K562 (cell line): ENCODE data around the gene PAEP. TPM values are rescaled to one million over a fixed set of nuclear protein-coding genes. Genes with fewer than 3 reads are reported as not detected.

ENCODE experiments used
- ATAC-seq: fragments of 200-7000 bp; cut with Tn5 transposase; 3 replicates; pipeline ENCODE4 v1.9.1; 2020; ENCODE audit warnings: moderate library complexity
- BruUV-seq: library from RNA; stranded (reverse); fragments of 400-500 nt; replicated peaks from 2 replicates; lab custom pipeline; 2021; lab: Mats Ljungman, UMichigan
- CTCF ChIA-PET: fragments of 300-600 bp; formaldehyde crosslinking; extraction: SDS; loops from one replicate; lab custom pipeline; 2021; ENCODE audit warnings: low intra/inter-chr PET ratio; lab: Yijun Ruan, JAX
- POLR2A ChIA-PET: fragments of 300-600, 350-650 bp; sonication (Branson Sonifier 250); formaldehyde crosslinking; extraction: SDS; loops from one replicate; lab custom pipeline; 2021; ENCODE audit warnings: antibody characterized with exemption, inconsistent platforms; lab: Yijun Ruan, JAX
- DNase-seq, 4 experiments: peaks; one replicate each; pipeline versions ENCODE4 v3.0.0 to v3.0.0-alpha.2; 2011 to 2018; ENCODE audit warnings: low spot score in 3 of 4, mixed read lengths in 3 of 4; ENCODE audit errors: extremely low read depth in 1 of 4
- FAIRE-seq: peaks from 2 replicates; lab custom pipeline; 2011; peaks lifted over from hg19 to GRCh38; lab: Jason Lieb, UNC
- H2AFZ ChIP-seq: 2 replicates; pipeline ENCODE4 v1.6.0; 2011; ENCODE audit warnings: low read depth, low read length, control low read depth, inconsistent platforms
- H3K27ac ChIP-seq: fragments of 200-600 bp; 3 replicates; pipeline ENCODE4 v1.8.0; 2011; ENCODE audit warnings: low read depth, mild to moderate bottlenecking, control low read depth, inconsistent platforms, low read length, moderate library complexity, mixed read lengths; ENCODE audit errors: extremely low read depth
- H3K27me3 ChIP-seq, 2 experiments: fragments of 300-600 bp in 1 of 2; 2 replicates in 1 of 2; 3 replicates in 1 of 2; pipeline versions ENCODE4 v1.6.0 to v1.8.0; 2011; ENCODE audit warnings: inconsistent platforms in 2 of 2, low read length in 2 of 2, mild to moderate bottlenecking in 1 of 2, mixed read lengths in 1 of 2, moderate library complexity in 1 of 2; ENCODE audit not compliant: control insufficient read depth in 2 of 2, insufficient read depth in 2 of 2
- H3K36me3 ChIP-seq: fragments of 300-600 bp; 3 replicates; pipeline ENCODE4 v1.8.0; 2011; ENCODE audit warnings: mild to moderate bottlenecking, low read length, inconsistent platforms; ENCODE audit not compliant: control insufficient read depth, insufficient read depth
- H3K4me1 ChIP-seq, 2 experiments: fragments of 200-600 bp in 1 of 2; replicated peaks in 1 of 2; 2 replicates in 1 of 2; 3 replicates in 1 of 2; pipeline versions ENCODE4 v1.5.1 to v1.8.0; 2011; ENCODE audit warnings: inconsistent platforms in 2 of 2, low read length in 2 of 2, mild to moderate bottlenecking in 1 of 2, mixed read lengths in 1 of 2, moderate library complexity in 1 of 2; ENCODE audit not compliant: control insufficient read depth in 2 of 2, insufficient read depth in 2 of 2
- H3K4me2 ChIP-seq: 2 replicates; pipeline ENCODE4 v1.6.1; 2011; ENCODE audit warnings: low read length, control low read depth, inconsistent platforms, mixed read lengths; ENCODE audit not compliant: insufficient read depth
- H3K4me3 ChIP-seq: fragments of 200-600 bp; sonication (generic), shearing (Covaris generic); 2 replicates; pipeline ENCODE4 v1.5.1; 2016; ENCODE audit warnings: control low read depth, inconsistent platforms
- H3K79me2 ChIP-seq: fragments of 200-600 bp; 3 replicates; pipeline ENCODE4 v1.8.0; 2011; ENCODE audit warnings: low read length, inconsistent platforms; ENCODE audit not compliant: control insufficient read depth, insufficient read depth
- H3K9ac ChIP-seq, 2 experiments: 2 replicates each; pipeline versions ENCODE4 v1.6.0 to v1.6.1; 2011; ENCODE audit warnings: low read depth in 2 of 2, low read length in 2 of 2, control low read depth in 1 of 2, inconsistent platforms in 1 of 2, mild to moderate bottlenecking in 1 of 2, mixed read lengths in 1 of 2; ENCODE audit not compliant: insufficient read depth in 1 of 2
- H3K9me1 ChIP-seq: one replicate; pipeline ENCODE4 v1.6.0; 2011; ENCODE audit warnings: inconsistent platforms, mild to moderate bottlenecking, low read length, moderate library complexity; ENCODE audit not compliant: control insufficient read depth, insufficient read depth
- H3K9me3 ChIP-seq: replicated peaks from 2 replicates; pipeline ENCODE4 v1.5.1; 2011; ENCODE audit warnings: low read depth, low read length, inconsistent platforms; ENCODE audit not compliant: control insufficient read depth, insufficient read depth
- H4K20me1 ChIP-seq: replicated peaks from 2 replicates; pipeline ENCODE4 v1.6.1; 2011; ENCODE audit warnings: low read length, inconsistent platforms, mixed read lengths; ENCODE audit not compliant: control insufficient read depth, insufficient read depth
- AFF1 ChIP-seq, 2 experiments: fragments of 450-650 bp; IDR thresholded peaks; 2 replicates each; pipeline ENCODE4 v1.6.1; 2018; ENCODE audit warnings: mild to moderate bottlenecking in 2 of 2, low read depth in 1 of 2; ENCODE audit not compliant: partially characterized antibody in 2 of 2
- CHD4 ChIP-seq: fragments of 200-600 bp; sonication (generic); IDR thresholded peaks from 3 replicates; pipeline ENCODE4 v1.6.1; 2012; ENCODE audit warnings: low read depth, mild to moderate bottlenecking, mixed read lengths, low read length, inconsistent platforms; ENCODE audit not compliant: insufficient read depth, insufficient replicate concordance, poor library complexity, severe bottlenecking
- FOXA1 ChIP-seq: fragments of 450-650 bp; IDR thresholded peaks from 2 replicates; pipeline ENCODE4 v1.6.1; 2016; ENCODE audit warnings: mild to moderate bottlenecking, borderline replicate concordance
- HLTF ChIP-seq: fragments of 450-650 bp; IDR thresholded peaks from 2 replicates; pipeline ENCODE4 v1.6.1; 2016
- JUN ChIP-seq, 2 experiments: sonication (generic) in 1 of 2; formaldehyde crosslinking in 1 of 2; IDR thresholded peaks; 2 replicates each; pipeline versions ENCODE4 v1.6.1 to v1.8.0; 2012 to 2022; ENCODE audit warnings: borderline replicate concordance in 2 of 2, mild to moderate bottlenecking in 2 of 2, improper control_type of control experiment in 1 of 2, low read depth in 1 of 2, low read length in 1 of 2, missing genetic modification reagents in 1 of 2
- PCBP1 ChIP-seq: fragments of 200-400 bp; formaldehyde crosslinking; IDR thresholded peaks from 2 replicates; pipeline ENCODE4 v1.6.1; 2018; ENCODE audit warnings: mild to moderate bottlenecking, low read depth, low read length; ENCODE audit not compliant: poor library complexity, severe bottlenecking
- PHTF2 ChIP-seq: fragments of 250-450 bp; sonication (Bioruptor Pico); IDR thresholded peaks from 2 replicates; pipeline ENCODE4 v1.5.0; 2021; ENCODE audit warnings: mild to moderate bottlenecking
- SOX6 ChIP-seq: fragments of 450-650 bp; IDR thresholded peaks from 2 replicates; pipeline ENCODE4 v1.6.1; 2014; ENCODE audit warnings: mild to moderate bottlenecking
- TAF1 ChIP-seq: IDR thresholded peaks from 2 replicates; pipeline ENCODE4 v1.6.1; 2011; ENCODE audit warnings: mild to moderate bottlenecking, low read length, moderate library complexity; ENCODE audit not compliant: insufficient read depth, control insufficient read depth, severe bottlenecking; ENCODE audit errors: extremely low read depth
- TARDBP ChIP-seq: fragments of 450-650 bp; IDR thresholded peaks from 2 replicates; pipeline ENCODE4 v1.6.1; 2016
- TRIM28 ChIP-seq: fragments of 450-650 bp; IDR thresholded peaks from 2 replicates; pipeline ENCODE4 v1.6.1; 2017
- ZNF12 ChIP-seq: sonication (generic); formaldehyde crosslinking; IDR thresholded peaks from 2 replicates; pipeline ENCODE4 v1.4.0; 2020; ENCODE audit warnings: mild to moderate bottlenecking, missing genetic modification reagents
- ZNF134 ChIP-seq: fragments of 250-450 bp; sonication (Bioruptor Pico); conservative IDR thresholded peaks from 2 replicates; pipeline ENCODE4 v1.4.0; 2020
- ZNF253 ChIP-seq: fragments of 250-450 bp; sonication (Bioruptor Pico); conservative IDR thresholded peaks from 2 replicates; pipeline ENCODE4 v1.6.1; 2021; ENCODE audit warnings: mild to moderate bottlenecking
- ZNF830 ChIP-seq: fragments of 250-450 bp; sonication (Bioruptor Pico); IDR thresholded peaks from 2 replicates; pipeline ENCODE4 v1.5.0; 2021; ENCODE audit warnings: mild to moderate bottlenecking
- WGBS: fragments of 100-300 bp; shearing (Covaris generic); methylation state at CpG from one replicate; pipeline ENCODE4 v1.1.6; 2016; ENCODE audit warnings: low coverage, mixed read lengths; ENCODE audit not compliant: insufficient coverage; ENCODE audit errors: missing lambda C conversion rate; 5-methylcytosine and 5-hydroxymethylcytosine counted together
- in situ Hi-C: fragments of 300-500 bp; cut with MboI; formaldehyde crosslinking; loops from 4 replicates; pipeline ENCODE4 v1.15.0; 2018; ENCODE audit warnings: inconsistent platforms, mixed read lengths
- intact Hi-C: fragments of 100-400 bp; cut with micrococcal nuclease; formaldehyde crosslinking; loops from 2 replicates; pipeline ENCODE4 v1.14.2; 2022
- polyA plus RNA-seq, 8 experiments: library from polyadenylated mRNA; depleted of rRNA in 4 of 8; stranded (reverse) in 5 of 8; unstranded in 3 of 8; fragments of >200 nt; fragmentation: Nextera tagmentation in 2 of 8; fragmentation: Illumina TruSeq in 1 of 8; extraction: Ambion mirVana in 2 of 8; extraction: Trizol in 1 of 8; gene quantifications; 2 replicates each; pipeline versions ENCODE4 v1.2.1 to v1.2.3, GENCODE V29; 2011 to 2014; ENCODE audit warnings: inconsistent platforms in 1 of 8, missing spikeins in 1 of 8
- total RNA-seq, 7 experiments: library from RNA; depleted of rRNA in 6 of 7; stranded (reverse); fragments of >200 nt in 6 of 7; fragmentation: Illumina TruSeq in 2 of 7; extraction: Trizol in 2 of 7; gene quantifications; 2 replicates each; pipeline versions ENCODE4 v1.2.1 to v1.2.3, GENCODE V29; 2011 to 2021; ENCODE audit warnings: low replicate concordance in 1 of 7
- TF ChIP-seq, protein P1 (sequence below), 2 experiments: fragments of 450-650 bp in 1 of 2; sonication (generic) in 1 of 2; formaldehyde crosslinking in 1 of 2; IDR thresholded peaks in 1 of 2; conservative IDR thresholded peaks in 1 of 2; 2 replicates each; pipeline versions ENCODE4 v1.6.1 to v1.8.1; 2016 to 2023; ENCODE audit warnings: mild to moderate bottlenecking in 2 of 2, moderate library complexity in 2 of 2, inconsistent platforms in 1 of 2, missing genetic modification reagents in 1 of 2

PAEP gene
- total and polyA plus RNA-seq, 9 of the 15 experiments (the other 6 are each of a cell fraction or from before 2014, with no cell fraction given), result 0.22 to 4.5 (median 0.58) TPM

DNA sequence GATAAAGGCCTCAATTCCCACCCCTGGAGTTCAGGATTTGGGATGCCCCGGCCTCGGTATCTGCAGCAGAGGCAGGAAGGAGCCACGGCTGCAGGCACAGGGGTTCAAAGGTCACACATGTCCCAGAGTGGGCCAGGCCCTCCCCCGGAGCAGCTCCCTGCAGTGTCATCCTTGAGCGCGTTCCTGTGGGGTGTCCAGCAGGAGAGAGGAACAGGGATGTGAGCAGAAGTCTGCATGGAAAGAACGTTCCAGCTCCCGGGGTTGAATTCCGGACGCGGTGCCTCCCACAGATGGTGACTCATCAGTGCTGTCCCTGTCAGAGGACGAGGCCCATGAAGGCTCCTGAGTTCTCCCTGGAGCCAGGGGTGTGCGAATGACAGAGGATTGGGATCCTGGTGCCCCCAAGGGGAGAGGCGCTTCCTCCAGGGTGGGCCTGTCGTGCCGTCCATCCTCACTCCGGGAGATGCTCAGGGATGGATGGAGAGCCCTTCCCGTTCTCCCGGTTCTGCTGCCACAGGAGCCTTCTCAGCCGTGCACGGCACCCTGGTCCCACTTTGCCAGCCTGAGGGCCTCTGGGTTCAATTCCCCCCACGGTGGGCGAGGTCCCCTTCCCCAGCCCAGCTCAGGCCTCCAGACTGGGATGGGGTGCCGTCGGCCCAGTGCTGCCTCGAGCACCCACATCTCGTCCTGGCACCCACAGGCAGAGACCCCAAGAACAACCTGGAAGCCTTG, 37.3 kb upstream of the PAEP start:
- Histone ChIP-seq H3K9me1 (no peaks in the 10 kb centered on the region), H3K27me3 (no peaks in the 10 kb centered on the region), H2AFZ (no peak overlapping the region), H4K20me1 (no peaks in the 10 kb centered on the region), H3K9ac (no peak overlapping the region), H3K27ac (no peak overlapping the region), H3K4me1 (peaks cover 9 to 39% of the 10 kb centered on the region in 2 experiments; a peak in 3 of 5 replicates), H3K4me3 (no peak overlapping the region), H3K79me2 (no peaks in the 10 kb centered on the region), H3K4me2 (no peak overlapping the region), H3K36me3 (no peaks in the 10 kb centered on the region), H3K9me3 (no peaks in the 10 kb centered on the region)
- in situ Hi-C loops, result no loop called here
- CTCF ChIA-PET, result no interaction called here
- FAIRE-seq (peak; percentile 61), DNase-seq (peak in 1 of 4 experiments; percentile 26), ATAC-seq (peak; percentile 52; the same call in 2 of the 3 replicates)
- BruUV-seq, result no TSS peak
- WGBS, result 11% methylated on average over 23 of the region's 27 CpGs
- POLR2A ChIA-PET, result interaction anchor here (0.6 kb wide), 1 partner anchor 184 kb away, joined by 3 read pairs; no protein-coding TSS in a partner anchor
- intact Hi-C loops, result no loop called here
- no peak for TF ChIP-seq PHTF2
- no peak for TF ChIP-seq SOX6
- TF ChIP-seq TRIM28, result no peak
- TF ChIP-seq, protein P1, sequence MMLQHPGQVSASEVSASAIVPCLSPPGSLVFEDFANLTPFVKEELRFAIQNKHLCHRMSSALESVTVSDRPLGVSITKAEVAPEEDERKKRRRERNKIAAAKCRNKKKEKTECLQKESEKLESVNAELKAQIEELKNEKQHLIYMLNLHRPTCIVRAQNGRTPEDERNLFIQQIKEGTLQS (IDR thresholded peaks at IDR 0.05), result peak; percentile 74
- TF ChIP-seq, protein P1 (CRISPR knock-in tag; conservative IDR thresholded peaks at IDR 0.05), result no peak
- no peak for TF ChIP-seq ZNF12 (CRISPR knock-in tag)
- no peak for TF ChIP-seq TAF1
- TF ChIP-seq CHD4, result no peak
- no peak for TF ChIP-seq ZNF134 (CRISPR knock-in tag)
- TF ChIP-seq PCBP1, result no peak
- no peak for TF ChIP-seq FOXA1
- TF ChIP-seq ZNF830 (CRISPR knock-in tag), result no peak
- TF ChIP-seq JUN (IDR thresholded peaks at IDR 0.05; ENCODE audit: borderline replicate concordance, low read depth, low read length), result peak; percentile 62; the same call in 1 of the 2 replicates
- TF ChIP-seq JUN (CRISPR knock-in tag; IDR thresholded peaks at IDR 0.05; ENCODE audit: borderline replicate concordance), result no peak
- no peak for TF ChIP-seq ZNF253 (CRISPR knock-in tag)
- TF ChIP-seq TARDBP, result no peak
- no peak for TF ChIP-seq AFF1 (IDR thresholded peaks at IDR 0.05; ENCODE audit: low read depth in 1 of 2, partially characterized antibody in 2 of 2)
- no peak for TF ChIP-seq HLTF
